K562 (cell line): ENCODE measurements around the gene PRDM10. TPM values are rescaled to one million over a fixed set of nuclear protein-coding genes. Genes with fewer than 3 reads are reported as not detected.
"Not testable (repeated sequence)": the region's sequence is repeated elsewhere in the genome, so short reads cannot be mapped to it uniquely, and the experiment has no call there.

Experiments
- ATAC-seq: fragments of 200-7000 bp; cut with Tn5 transposase; 3 replicates; pipeline ENCODE4 v1.9.1; 2020; ENCODE audit warnings: moderate library complexity
- BruUV-seq: library from RNA; stranded (reverse); fragments of 400-500 nt; replicated peaks from 2 replicates; lab custom pipeline; 2021; lab: Mats Ljungman, UMichigan
- CTCF ChIA-PET: fragments of 300-600 bp; formaldehyde crosslinking; extraction: SDS; loops from one replicate; lab custom pipeline; 2021; ENCODE audit warnings: low intra/inter-chr PET ratio; lab: Yijun Ruan, JAX
- POLR2A ChIA-PET: fragments of 300-600, 350-650 bp; sonication (Branson Sonifier 250); formaldehyde crosslinking; extraction: SDS; loops from one replicate; lab custom pipeline; 2021; ENCODE audit warnings: antibody characterized with exemption, inconsistent platforms; lab: Yijun Ruan, JAX
- DNase-seq, 4 experiments: peaks; one replicate each; pipeline versions ENCODE4 v3.0.0 to v3.0.0-alpha.2; 2011 to 2018; ENCODE audit warnings: low spot score in 3 of 4, mixed read lengths in 3 of 4; ENCODE audit errors: extremely low read depth in 1 of 4
- FAIRE-seq: peaks from 2 replicates; lab custom pipeline; 2011; peaks lifted over from hg19 to GRCh38; lab: Jason Lieb, UNC
- H2AFZ ChIP-seq: 2 replicates; pipeline ENCODE4 v1.6.0; 2011; ENCODE audit warnings: low read depth, low read length, control low read depth, inconsistent platforms
- H3K27ac ChIP-seq: fragments of 200-600 bp; 3 replicates; pipeline ENCODE4 v1.8.0; 2011; ENCODE audit warnings: low read depth, mild to moderate bottlenecking, control low read depth, inconsistent platforms, low read length, moderate library complexity, mixed read lengths; ENCODE audit errors: extremely low read depth
- H3K27me3 ChIP-seq, 2 experiments: fragments of 300-600 bp in 1 of 2; 2 replicates in 1 of 2; 3 replicates in 1 of 2; pipeline versions ENCODE4 v1.6.0 to v1.8.0; 2011; ENCODE audit warnings: inconsistent platforms in 2 of 2, low read length in 2 of 2, mild to moderate bottlenecking in 1 of 2, mixed read lengths in 1 of 2, moderate library complexity in 1 of 2; ENCODE audit not compliant: control insufficient read depth in 2 of 2, insufficient read depth in 2 of 2
- H3K36me3 ChIP-seq: fragments of 300-600 bp; 3 replicates; pipeline ENCODE4 v1.8.0; 2011; ENCODE audit warnings: mild to moderate bottlenecking, low read length, inconsistent platforms; ENCODE audit not compliant: control insufficient read depth, insufficient read depth
- H3K4me1 ChIP-seq, 2 experiments: fragments of 200-600 bp in 1 of 2; replicated peaks in 1 of 2; 2 replicates in 1 of 2; 3 replicates in 1 of 2; pipeline versions ENCODE4 v1.5.1 to v1.8.0; 2011; ENCODE audit warnings: inconsistent platforms in 2 of 2, low read length in 2 of 2, mild to moderate bottlenecking in 1 of 2, mixed read lengths in 1 of 2, moderate library complexity in 1 of 2; ENCODE audit not compliant: control insufficient read depth in 2 of 2, insufficient read depth in 2 of 2
- H3K4me2 ChIP-seq: 2 replicates; pipeline ENCODE4 v1.6.1; 2011; ENCODE audit warnings: low read length, control low read depth, inconsistent platforms, mixed read lengths; ENCODE audit not compliant: insufficient read depth
- H3K4me3 ChIP-seq: fragments of 200-600 bp; sonication (generic), shearing (Covaris generic); 2 replicates; pipeline ENCODE4 v1.5.1; 2016; ENCODE audit warnings: control low read depth, inconsistent platforms
- H3K79me2 ChIP-seq: fragments of 200-600 bp; 3 replicates; pipeline ENCODE4 v1.8.0; 2011; ENCODE audit warnings: low read length, inconsistent platforms; ENCODE audit not compliant: control insufficient read depth, insufficient read depth
- H3K9ac ChIP-seq, 2 experiments: 2 replicates each; pipeline versions ENCODE4 v1.6.0 to v1.6.1; 2011; ENCODE audit warnings: low read depth in 2 of 2, low read length in 2 of 2, control low read depth in 1 of 2, inconsistent platforms in 1 of 2, mild to moderate bottlenecking in 1 of 2, mixed read lengths in 1 of 2; ENCODE audit not compliant: insufficient read depth in 1 of 2
- H3K9me1 ChIP-seq: one replicate; pipeline ENCODE4 v1.6.0; 2011; ENCODE audit warnings: inconsistent platforms, mild to moderate bottlenecking, low read length, moderate library complexity; ENCODE audit not compliant: control insufficient read depth, insufficient read depth
- H3K9me3 ChIP-seq: replicated peaks from 2 replicates; pipeline ENCODE4 v1.5.1; 2011; ENCODE audit warnings: low read depth, low read length, inconsistent platforms; ENCODE audit not compliant: control insufficient read depth, insufficient read depth
- H4K20me1 ChIP-seq: replicated peaks from 2 replicates; pipeline ENCODE4 v1.6.1; 2011; ENCODE audit warnings: low read length, inconsistent platforms, mixed read lengths; ENCODE audit not compliant: control insufficient read depth, insufficient read depth
- CREB5 ChIP-seq: fragments of 250-450 bp; sonication (Bioruptor Pico); IDR thresholded peaks from 2 replicates; pipeline ENCODE4 v1.5.0; 2020; ENCODE audit warnings: mild to moderate bottlenecking
- SUPT5H ChIP-seq: fragments of 450-650 bp; IDR thresholded peaks from 2 replicates; pipeline ENCODE4 v1.6.1; 2016
- WGBS: fragments of 100-300 bp; shearing (Covaris generic); methylation state at CpG from one replicate; pipeline ENCODE4 v1.1.6; 2016; ENCODE audit warnings: low coverage, mixed read lengths; ENCODE audit not compliant: insufficient coverage; ENCODE audit errors: missing lambda C conversion rate; 5-methylcytosine and 5-hydroxymethylcytosine counted together
- in situ Hi-C: fragments of 300-500 bp; cut with MboI; formaldehyde crosslinking; loops from 4 replicates; pipeline ENCODE4 v1.15.0; 2018; ENCODE audit warnings: inconsistent platforms, mixed read lengths
- intact Hi-C: fragments of 100-400 bp; cut with micrococcal nuclease; formaldehyde crosslinking; loops from 2 replicates; pipeline ENCODE4 v1.14.2; 2022
- polyA plus RNA-seq, 8 experiments: library from polyadenylated mRNA; depleted of rRNA in 4 of 8; stranded (reverse) in 5 of 8; unstranded in 3 of 8; fragments of >200 nt; fragmentation: Nextera tagmentation in 2 of 8; fragmentation: Illumina TruSeq in 1 of 8; extraction: Ambion mirVana in 2 of 8; extraction: Trizol in 1 of 8; gene quantifications; 2 replicates each; pipeline versions ENCODE4 v1.2.1 to v1.2.3, GENCODE V29; 2011 to 2014; ENCODE audit warnings: inconsistent platforms in 1 of 8, missing spikeins in 1 of 8
- total RNA-seq, 7 experiments: library from RNA; depleted of rRNA in 6 of 7; stranded (reverse); fragments of >200 nt in 6 of 7; fragmentation: Illumina TruSeq in 2 of 7; extraction: Trizol in 2 of 7; gene quantifications; 2 replicates each; pipeline versions ENCODE4 v1.2.1 to v1.2.3, GENCODE V29; 2011 to 2021; ENCODE audit warnings: low replicate concordance in 1 of 7

The PRDM10 gene
- total and polyA plus RNA-seq, 9 of the 15 experiments (the other 6 are each of a cell fraction or from before 2014, with no cell fraction given): 0.89 to 9.3 (median 4.5) TPM

- TF ChIP-seq SUPT5H: no peak
- TF ChIP-seq CREB5 (CRISPR knock-in tag): no peak
Observed at GRCh38 chr11:129871914-129872313, 130.7 kb downstream of the PRDM10 start (continued).

DNA sequence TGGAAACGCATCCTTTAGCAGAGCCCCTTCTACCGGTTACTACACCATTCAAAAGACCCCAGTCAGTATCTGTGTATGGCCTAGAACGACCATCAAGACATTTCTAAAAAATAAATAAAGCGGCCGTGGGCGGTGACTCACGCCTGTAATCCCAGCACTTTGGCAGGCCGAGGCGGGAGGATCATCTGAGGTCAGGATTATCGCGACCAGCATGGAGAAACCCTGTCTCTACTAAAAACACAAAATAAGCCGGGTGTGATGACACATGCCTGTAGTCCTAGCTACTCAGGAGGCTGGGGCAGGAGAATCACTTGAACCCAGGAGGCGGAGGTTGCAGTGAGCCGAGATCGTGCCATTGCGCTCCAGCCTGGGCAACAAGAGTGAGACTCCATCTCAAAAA is 134.0 kb downstream of the PRDM10 start:
- FAIRE-seq, CTCF ChIA-PET, ATAC-seq, H3K27ac ChIP-seq, POLR2A ChIA-PET, BruUV-seq, H3K4me3 ChIP-seq, H3K9me1 ChIP-seq, H3K4me2 ChIP-seq, H2AFZ ChIP-seq, H3K79me2 ChIP-seq, H3K27me3 ChIP-seq, DNase-seq, H3K4me1 ChIP-seq, H4K20me1 ChIP-seq, H3K9ac ChIP-seq, in situ Hi-C loops, H3K9me3 ChIP-seq: not testable (repeated sequence)
- H3K36me3 ChIP-seq: peaks cover 95% of the 10 kb centered on the region
- intact Hi-C loops: loop anchor here (10.0 kb wide), 1 partner anchor 104 kb away; no protein-coding TSS in a partner anchor
- 85% methylated on average over 14 of the region's 16 CpGs for WGBS
